ENCODE data around the gene JARID2. TPM values are rescaled to one million over a fixed set of nuclear protein-coding genes. Genes with fewer than 3 reads are reported as not detected.

The JARID2 gene
- total RNA-seq, 1 donor from 2014 or later, result 48.7 TPM

DNA sequence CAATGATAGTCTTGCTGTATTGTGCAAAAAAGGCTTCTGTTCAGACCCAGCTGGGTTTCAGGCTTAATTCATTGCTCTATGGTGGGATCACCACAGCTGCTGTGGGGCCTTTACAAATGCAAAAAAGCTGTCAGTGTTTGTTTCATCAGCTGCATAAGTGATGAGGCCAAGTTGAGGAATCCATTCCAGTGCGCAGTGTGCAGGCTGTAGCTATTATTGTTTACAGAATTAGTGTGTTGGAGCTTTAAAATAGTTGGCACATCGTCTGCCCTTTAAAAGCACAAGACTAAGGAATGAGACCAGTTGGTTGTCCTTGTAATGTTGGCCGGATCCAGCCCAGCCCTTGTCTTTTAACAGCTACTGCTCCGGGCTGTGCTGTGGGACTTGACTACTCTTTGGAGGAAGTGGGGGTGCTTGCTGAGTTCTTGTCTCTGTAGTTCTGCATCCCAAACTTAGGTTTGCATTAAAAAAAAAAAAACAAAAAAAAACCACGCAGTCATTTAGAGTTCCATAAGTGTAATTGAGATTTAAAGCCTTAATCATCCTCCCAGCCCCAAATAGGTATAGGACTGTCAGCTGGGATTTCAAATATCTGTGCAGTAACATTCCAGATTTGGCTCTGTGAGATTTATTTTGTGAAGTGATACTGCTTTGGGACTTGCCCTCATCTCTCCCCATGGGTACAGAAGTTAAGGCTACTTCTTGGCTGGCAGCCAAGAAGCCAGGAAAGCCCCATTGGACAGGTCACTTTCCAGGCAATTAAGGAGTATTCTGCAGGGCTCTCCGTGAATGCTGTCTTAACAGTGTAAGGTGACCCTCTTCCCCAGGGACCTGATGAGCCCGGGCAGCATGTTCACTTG lies 19.3 kb downstream of the JARID2 start:
- H3K4me1 Mint-ChIP-seq, result peaks cover 75% of the 10 kb centered on the region
- H3K27ac Mint-ChIP-seq, result no peak overlapping the region
- peak overlapping the region; percentile 20 for H3K4me3 Mint-ChIP-seq
- H3K9me3 Mint-ChIP-seq, result no peaks in the 10 kb centered on the region
- H3K27me3 Mint-ChIP-seq, result no peaks in the 10 kb centered on the region
- intact Hi-C loops (cut with micrococcal nuclease), result no loop called here
- DNase-seq, result no peak
- H3K36me3 Mint-ChIP-seq (ENCODE audit: low read depth), result peaks cover 47% of the 10 kb centered on the region

DNA sequence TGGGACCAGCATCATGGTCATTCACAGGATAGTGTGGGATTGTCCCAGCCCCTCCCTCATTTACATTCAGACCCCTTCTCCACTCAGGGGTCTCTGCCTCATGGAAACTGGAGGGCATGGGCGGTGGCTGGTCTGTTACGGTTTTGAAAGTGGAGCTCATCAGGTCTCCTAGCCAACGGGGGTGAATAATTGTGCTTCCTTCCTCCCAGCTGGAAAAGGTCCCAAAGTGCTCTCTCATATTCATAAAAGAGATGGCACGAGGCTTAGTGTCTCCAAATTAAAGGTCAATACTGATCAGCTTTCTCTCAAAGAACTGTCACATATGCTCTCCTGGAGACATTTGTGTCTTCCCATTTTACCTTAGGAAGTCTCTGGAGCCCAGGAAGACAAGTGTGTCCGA lies 19.9 kb downstream of the JARID2 start:
- DNase-seq, result no peak
- H3K4me3 Mint-ChIP-seq, result peak overlapping the region; percentile 20
- H3K9me3 Mint-ChIP-seq, result no peaks in the 10 kb centered on the region
- H3K4me1 Mint-ChIP-seq, result peaks cover 72% of the 10 kb centered on the region
- peaks cover 46% of the 10 kb centered on the region for H3K36me3 Mint-ChIP-seq (ENCODE audit: low read depth)
- no peaks in the 10 kb centered on the region for H3K27me3 Mint-ChIP-seq
- intact Hi-C loops (cut with micrococcal nuclease), result loop anchor here (2.0 kb wide), 1 partner anchor 35 kb away; no protein-coding TSS in a partner anchor
- H3K27ac Mint-ChIP-seq, result peak overlapping the region; percentile 10

- H3K27me3 Mint-ChIP-seq, result no peaks in the 10 kb centered on the region
- peak overlapping the region; percentile 13 for H3K27ac Mint-ChIP-seq
- DNase-seq, result no peak
- no peaks in the 10 kb centered on the region for H3K9me3 Mint-ChIP-seq
- H3K36me3 Mint-ChIP-seq (ENCODE audit: low read depth), result peaks cover 45% of the 10 kb centered on the region
- H3K4me1 Mint-ChIP-seq, result peaks cover 74% of the 10 kb centered on the region
- H3K4me3 Mint-ChIP-seq, result peak overlapping the region; percentile 34
- intact Hi-C loops (cut with micrococcal nuclease), result loop anchor here (2.0 kb wide), 1 partner anchor 34 kb away; no protein-coding TSS in a partner anchor
These were observed 20.6 kb downstream of the JARID2 start for GRCh38 chr6:15266423-15266996.

DNA sequence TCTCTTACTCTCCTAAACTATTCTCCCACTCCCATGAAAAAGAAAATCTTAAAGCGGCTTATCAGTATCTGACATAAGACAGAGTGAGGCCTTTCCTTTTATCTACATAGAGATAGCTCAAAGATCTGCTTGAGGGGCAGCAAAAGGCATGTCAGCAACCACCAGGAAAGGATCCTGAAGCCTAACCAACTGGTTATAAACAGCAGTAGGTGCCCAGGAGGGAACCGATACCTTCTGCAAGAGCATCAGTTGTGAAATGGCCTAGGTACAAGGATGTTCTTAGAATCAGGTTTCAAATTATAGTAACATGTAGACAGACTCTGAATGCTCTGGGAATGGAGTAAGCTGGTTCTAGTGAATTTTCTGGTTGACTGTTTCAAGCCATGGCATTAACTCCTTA lies 21.4 kb downstream of the JARID2 start:
- DNase-seq, result no peak
- peaks cover 74% of the 10 kb centered on the region for H3K4me1 Mint-ChIP-seq
- no peak overlapping the region for H3K4me3 Mint-ChIP-seq
- H3K27me3 Mint-ChIP-seq, result no peaks in the 10 kb centered on the region
- H3K27ac Mint-ChIP-seq, result peak overlapping the region; percentile 18
- no peaks in the 10 kb centered on the region for H3K9me3 Mint-ChIP-seq
- H3K36me3 Mint-ChIP-seq (ENCODE audit: low read depth), result peaks cover 44% of the 10 kb centered on the region
- intact Hi-C loops (cut with micrococcal nuclease), result loop anchor here (2.0 kb wide), 1 partner anchor 34 kb away; no protein-coding TSS in a partner anchor

DNA sequence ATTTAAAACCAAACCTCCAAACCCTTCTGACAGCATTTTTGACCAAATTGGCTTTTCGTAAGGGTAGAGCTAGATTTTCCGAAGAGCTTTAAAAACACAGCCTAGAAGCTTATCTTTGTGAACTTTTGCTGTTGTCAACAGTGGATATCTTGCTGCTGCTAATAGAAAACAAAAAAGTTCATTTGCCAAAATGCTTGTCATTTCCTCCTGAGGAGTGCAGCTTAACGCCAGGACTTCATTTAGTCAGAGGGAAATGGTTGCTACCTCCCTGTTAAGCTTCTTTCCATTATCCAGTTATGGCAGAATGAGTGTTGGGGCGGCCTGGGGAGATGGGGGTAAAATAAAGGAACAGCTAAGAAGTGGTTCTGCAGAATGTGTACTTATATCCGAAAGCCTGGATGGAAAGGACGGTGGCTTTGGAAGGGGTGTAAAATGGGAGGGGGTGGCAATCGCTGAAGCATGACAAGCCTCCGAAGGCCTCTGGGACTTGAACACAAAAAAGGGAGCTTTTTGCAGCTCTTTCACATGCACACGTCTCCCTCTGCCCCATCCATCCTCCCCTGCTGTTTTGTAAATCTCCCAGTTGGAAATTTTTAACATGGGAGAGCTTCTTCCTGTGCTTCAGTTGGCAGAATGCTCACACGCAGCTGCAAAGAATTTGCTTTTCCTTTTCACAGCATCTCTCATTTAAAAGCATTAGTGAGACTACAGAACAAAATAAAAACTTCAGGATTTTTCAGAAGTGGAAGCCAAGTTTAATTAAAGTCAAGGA lies 22.5 kb downstream of the JARID2 start:
- peaks cover 41% of the 10 kb centered on the region for H3K36me3 Mint-ChIP-seq (ENCODE audit: low read depth)
- no peak overlapping the region for H3K27ac Mint-ChIP-seq
- no peaks in the 10 kb centered on the region for H3K27me3 Mint-ChIP-seq
- no peak for DNase-seq
- no peaks in the 10 kb centered on the region for H3K9me3 Mint-ChIP-seq
- no peak overlapping the region for H3K4me3 Mint-ChIP-seq
- H3K4me1 Mint-ChIP-seq, result peaks cover 68% of the 10 kb centered on the region
- intact Hi-C loops (cut with micrococcal nuclease), result no loop called here

DNA sequence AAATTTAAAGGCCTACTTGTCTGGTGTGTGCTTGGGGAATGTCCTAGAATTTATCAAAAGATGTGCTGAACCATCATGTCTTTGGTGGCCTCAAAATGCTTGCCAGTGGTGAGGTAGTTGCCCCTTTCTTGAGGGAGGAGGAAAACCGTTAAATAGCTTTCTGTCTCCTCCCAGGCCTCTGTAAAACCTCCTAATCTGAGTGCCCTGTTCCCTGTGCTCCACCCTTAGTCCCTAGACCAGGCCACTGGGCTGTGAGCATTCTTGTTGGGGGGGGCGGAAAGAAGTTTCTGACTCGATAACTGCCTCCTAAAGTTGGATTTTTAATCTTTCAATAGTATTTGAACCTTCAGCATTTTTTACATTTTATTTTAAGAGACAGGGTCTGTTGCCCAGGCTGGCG lies 23.1 kb downstream of the JARID2 start:
- DNase-seq, result no peak
- Mint-ChIP-seq H3K36me3 (ENCODE audit: low read depth) (peaks cover 42% of the 10 kb centered on the region), H3K27ac (no peak overlapping the region), H3K4me3 (no peak overlapping the region), H3K27me3 (no peaks in the 10 kb centered on the region), H3K9me3 (no peaks in the 10 kb centered on the region), H3K4me1 (peaks cover 65% of the 10 kb centered on the region)
- intact Hi-C loops (cut with micrococcal nuclease), result no loop called here

GRCh38 chr6:15269619-15270018 lies 23.8 kb downstream of the JARID2 start:
- Mint-ChIP-seq H3K27me3 (no peaks in the 10 kb centered on the region), H3K4me3 (no peak overlapping the region), H3K4me1 (peaks cover 62% of the 10 kb centered on the region), H3K36me3 (ENCODE audit: low read depth) (peaks cover 45% of the 10 kb centered on the region), H3K9me3 (no peaks in the 10 kb centered on the region), H3K27ac (peak overlapping the region; percentile 73)
- intact Hi-C loops (cut with micrococcal nuclease), result no loop called here
- no peak for DNase-seq

GRCh38 chr6:15270402-15270801 lies 24.5 kb downstream of the JARID2 start:
- Mint-ChIP-seq H3K27ac (peak overlapping the region; percentile 29), H3K36me3 (ENCODE audit: low read depth) (peaks cover 50% of the 10 kb centered on the region)

DNA sequence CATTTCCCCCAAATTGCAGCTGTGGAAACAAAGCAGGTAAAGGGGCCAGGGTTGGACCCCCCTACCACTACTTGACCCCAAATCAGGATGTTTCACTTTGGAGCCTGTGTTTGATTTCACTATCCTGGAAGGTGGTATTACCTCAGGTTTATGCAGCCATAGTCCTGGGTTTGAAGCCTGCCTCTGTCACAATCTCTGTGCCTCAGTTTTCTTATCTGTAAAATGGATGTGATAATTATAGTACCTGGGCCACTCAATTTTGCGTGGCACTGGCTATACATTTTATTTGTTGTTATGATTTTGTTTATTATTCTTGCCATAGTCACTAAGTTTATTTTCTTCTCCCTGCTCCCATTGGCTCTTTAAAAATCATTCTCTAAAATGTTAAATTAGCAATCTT lies 26.7 kb downstream of the JARID2 start:
- peaks cover 42% of the 10 kb centered on the region for H3K36me3 Mint-ChIP-seq (ENCODE audit: low read depth)
- no peak overlapping the region for H3K4me3 Mint-ChIP-seq
- H3K9me3 Mint-ChIP-seq, result no peaks in the 10 kb centered on the region
- intact Hi-C loops (cut with micrococcal nuclease), result no loop called here
- peaks cover 51% of the 10 kb centered on the region for H3K4me1 Mint-ChIP-seq
- H3K27me3 Mint-ChIP-seq, result no peaks in the 10 kb centered on the region
- H3K27ac Mint-ChIP-seq, result no peak overlapping the region
- no peak for DNase-seq

More at GRCh38 chr6:15270402-15270801, 24.5 kb downstream of the JARID2 start:
- H3K27me3 Mint-ChIP-seq, result no peaks in the 10 kb centered on the region
- DNase-seq, result no peak
- no peak overlapping the region for H3K4me3 Mint-ChIP-seq
- intact Hi-C loops (cut with micrococcal nuclease), result no loop called here
- H3K9me3 Mint-ChIP-seq, result no peaks in the 10 kb centered on the region
- H3K4me1 Mint-ChIP-seq, result peaks cover 58% of the 10 kb centered on the region

- Mint-ChIP-seq H3K9me3 (no peaks in the 10 kb centered on the region), H3K27me3 (no peaks in the 10 kb centered on the region), H3K27ac (peak overlapping the region; percentile 62), H3K4me1 (peaks cover 51% of the 10 kb centered on the region), H3K36me3 (ENCODE audit: low read depth) (peaks cover 39% of the 10 kb centered on the region), H3K4me3 (no peak overlapping the region)
- intact Hi-C loops (cut with micrococcal nuclease), result no loop called here
- no peak for DNase-seq
These were observed 29.0 kb downstream of the JARID2 start for GRCh38 chr6:15274692-15275387.

GRCh38 chr6:15276036-15276985 lies 30.4 kb downstream of the JARID2 start:
- no peak for DNase-seq
- Mint-ChIP-seq H3K9me3 (no peaks in the 10 kb centered on the region), H3K36me3 (ENCODE audit: low read depth) (peaks cover 38% of the 10 kb centered on the region), H3K27me3 (no peaks in the 10 kb centered on the region), H3K4me3 (no peak overlapping the region), H3K4me1 (peaks cover 53% of the 10 kb centered on the region), H3K27ac (no peak overlapping the region)
- intact Hi-C loops (cut with micrococcal nuclease), result no loop called here

GRCh38 chr6:15279047-15279661 lies 33.3 kb downstream of the JARID2 start:
- Mint-ChIP-seq H3K27ac (no peak overlapping the region), H3K4me1 (peaks cover 60% of the 10 kb centered on the region), H3K27me3 (no peaks in the 10 kb centered on the region), H3K9me3 (no peaks in the 10 kb centered on the region), H3K36me3 (ENCODE audit: low read depth) (peaks cover 40% of the 10 kb centered on the region), H3K4me3 (no peak overlapping the region)
- DNase-seq, result no peak
- intact Hi-C loops (cut with micrococcal nuclease), result no loop called here

All from activated CD4-positive, alpha-beta T cell treated with anti-CD3 and anti-CD28 coated beads, Interleukin-2, amount 10 ng/mL, durations not matched to agents 24 days and 14 days (primary cell).